GM12891 (cell line): ENCODE results near the gene PPP4C.

ENCODE experiments used
- POLR2A ChIP-seq: IDR thresholded peaks from 2 replicates; pipeline ENCODE4 v1.6.1; 2011; ENCODE audit warnings: low read depth, low read length, control low read depth
- POLR2AphosphoS5 ChIP-seq: IDR thresholded peaks from 2 replicates; pipeline ENCODE4 v1.6.1; 2011; ENCODE audit warnings: low read depth, low read length, control low read depth
- SPI1 ChIP-seq: IDR thresholded peaks from 2 replicates; pipeline ENCODE4 v1.6.1; 2011; ENCODE audit warnings: low read depth, low read length, control low read depth

GRCh38 chr16:30051518-30051917 lies 24.3 kb upstream of the PPP4C start:
- no peak for TF ChIP-seq POLR2AphosphoS5
- TF ChIP-seq POLR2A, result no peak
- TF ChIP-seq SPI1, result no peak
